HG03520 (cell line): Measurements from ENCODE around the gene OSBPL9.
"Not testable (repeated sequence)": the region's sequence is repeated elsewhere in the genome, so short reads cannot be mapped to it uniquely, and the experiment has no call there.

Source experiments
- ATAC-seq: cut with Tn5 transposase; IDR thresholded peaks from one replicate; pipeline ENCODE4 v1.9.1; 2021; ENCODE audit warnings: mild to moderate bottlenecking, moderate library complexity; ENCODE audit not compliant: unreplicated experiment

OSBPL9 gene

DNA sequence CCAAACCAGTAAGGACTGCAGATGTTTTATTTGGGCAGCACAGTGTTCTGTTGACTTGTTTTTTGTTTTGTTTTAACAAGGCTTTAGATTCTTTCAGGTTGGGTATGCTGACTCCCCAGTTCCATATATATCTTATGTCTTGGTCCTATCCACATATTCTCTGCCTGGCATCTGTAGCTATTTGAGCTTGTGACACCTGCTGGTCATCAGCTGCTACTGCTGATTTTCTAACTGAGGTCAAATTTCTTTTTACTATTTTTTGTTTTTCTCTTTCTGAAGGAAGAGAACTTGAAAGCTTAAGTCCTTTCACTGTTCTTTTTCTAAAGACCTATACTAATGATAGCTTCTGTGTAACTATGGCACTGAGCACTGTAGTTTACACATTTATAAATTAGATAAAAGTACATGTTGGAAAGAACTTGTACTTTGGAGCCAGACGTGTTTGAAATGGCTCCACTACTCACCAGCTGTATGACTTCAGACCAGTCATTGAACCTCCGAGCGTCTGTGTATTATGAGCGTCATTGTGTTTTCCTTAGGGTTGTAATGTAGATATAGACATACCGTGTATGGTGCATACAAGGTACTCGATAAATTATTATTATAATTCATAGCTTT, 152.2 kb downstream of the OSBPL9 start:
- no peak for ATAC-seq

DNA sequence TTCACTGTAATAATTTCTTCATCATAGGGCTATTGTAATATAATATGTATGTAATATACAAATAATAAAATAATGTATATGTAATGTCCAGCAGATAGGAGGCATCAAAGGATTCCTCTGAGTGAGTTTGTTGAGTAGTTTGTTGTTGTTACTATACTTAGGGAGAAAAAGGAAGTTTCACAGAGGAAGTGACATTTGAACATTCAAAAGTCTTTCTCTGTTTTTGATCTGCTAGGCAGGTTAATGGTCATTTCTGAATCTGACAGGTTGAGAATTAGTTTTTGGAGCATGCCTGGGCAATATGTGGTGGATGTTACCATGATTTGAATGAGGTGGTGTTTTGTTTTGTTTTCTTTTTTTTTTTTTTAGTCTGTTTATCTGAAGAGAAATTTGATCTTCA, 159.5 kb downstream of the OSBPL9 start:
- no peak for ATAC-seq

DNA sequence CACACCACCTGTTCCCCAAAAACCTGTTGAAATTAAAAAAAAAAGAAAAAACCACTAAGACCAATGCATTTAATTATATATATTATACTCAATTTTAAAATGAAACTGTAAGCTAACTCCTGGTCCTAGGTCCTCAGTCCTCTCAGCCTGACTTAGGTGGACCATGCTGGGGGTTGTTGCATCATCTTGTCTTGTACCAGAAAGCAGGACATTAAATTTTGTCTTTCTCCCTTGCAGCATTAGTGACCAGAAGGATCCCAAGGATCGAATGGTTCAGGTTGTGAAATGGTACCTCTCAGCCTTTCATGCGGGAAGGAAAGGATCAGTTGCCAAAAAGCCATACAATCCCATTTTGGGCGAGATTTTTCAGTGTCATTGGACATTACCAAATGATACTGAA, 164.0 kb downstream of the OSBPL9 start:
- no peak for ATAC-seq

DNA sequence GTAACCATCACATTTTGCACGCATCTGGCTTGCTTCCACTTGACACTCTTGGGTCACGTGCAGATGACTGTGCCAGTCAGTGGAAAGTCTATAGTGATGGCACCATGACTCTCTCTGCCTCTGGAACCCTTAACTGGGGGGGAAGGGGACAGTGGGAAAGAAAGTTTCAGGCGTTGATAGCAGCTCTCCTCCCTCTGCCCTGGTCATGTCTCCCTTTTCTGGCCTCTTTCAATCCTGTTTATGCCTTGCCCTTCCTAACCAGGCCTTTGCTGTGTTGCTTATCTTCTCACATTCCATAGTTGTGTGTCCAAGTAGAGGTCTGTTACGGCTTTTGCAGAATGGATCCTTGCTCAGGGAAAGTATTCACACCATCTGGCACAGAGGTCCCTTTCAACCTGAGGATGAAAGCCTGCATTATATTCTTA, 168.1 kb downstream of the OSBPL9 start:
- no peak for ATAC-seq

DNA sequence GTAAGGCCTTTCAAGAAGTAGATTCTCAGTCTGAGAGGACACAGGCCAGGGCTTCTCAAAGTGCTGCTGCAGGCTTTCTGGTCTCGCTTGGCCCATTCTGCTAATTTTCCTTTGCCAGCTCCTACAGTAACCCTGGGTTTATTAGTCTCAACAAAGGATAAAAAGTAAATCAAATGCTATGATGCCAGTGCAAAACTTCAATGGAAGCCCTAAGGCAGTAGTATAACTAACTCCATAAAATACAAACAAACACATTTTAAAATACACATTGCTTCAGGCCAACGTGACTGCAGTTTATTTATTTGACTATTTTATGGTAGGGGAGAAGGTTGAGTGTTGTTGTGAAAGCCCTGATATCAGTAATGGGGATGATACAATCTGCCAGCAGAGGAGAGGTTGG, 172.0 kb downstream of the OSBPL9 start:
- ATAC-seq = no peak

DNA sequence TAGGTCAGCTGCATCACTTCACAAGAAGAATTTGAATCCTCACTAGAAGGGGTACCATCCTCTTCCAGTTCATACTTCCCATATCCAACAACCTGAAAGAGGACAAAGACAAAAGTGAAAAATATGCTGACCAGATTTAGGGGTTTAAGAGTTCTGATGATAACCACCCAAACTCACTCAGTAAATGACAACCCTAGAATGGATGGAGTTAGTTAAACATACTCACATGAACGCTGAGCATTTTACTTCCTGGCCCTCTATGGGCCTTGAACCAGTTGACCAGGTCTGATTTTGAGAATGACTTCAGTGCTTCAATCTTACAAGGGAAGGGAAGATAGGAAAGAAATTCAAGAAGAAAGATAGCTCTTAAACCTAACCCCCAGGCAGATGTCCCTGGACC, 172.4 kb downstream of the OSBPL9 start:
- no peak for ATAC-seq

DNA sequence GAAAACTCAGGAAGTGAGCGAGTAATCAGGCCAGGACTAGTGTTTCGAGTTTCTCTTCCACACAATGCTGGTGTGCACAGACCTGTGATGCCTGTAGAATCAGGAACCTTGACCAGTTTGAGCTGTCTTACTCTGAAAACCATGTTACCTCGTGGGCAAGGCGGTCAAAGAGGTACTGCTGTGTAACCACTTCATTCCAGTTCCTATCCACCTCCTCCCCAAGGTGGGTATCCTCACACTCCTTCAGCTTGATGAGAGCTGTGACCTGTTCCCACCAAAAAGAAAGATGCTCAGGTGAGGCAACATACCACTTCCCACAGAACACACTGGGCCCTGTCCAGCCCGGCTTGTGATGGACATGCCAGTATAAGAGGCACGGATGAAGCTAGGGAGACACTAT, 173.5 kb downstream of the OSBPL9 start:
- ATAC-seq = no peak

DNA sequence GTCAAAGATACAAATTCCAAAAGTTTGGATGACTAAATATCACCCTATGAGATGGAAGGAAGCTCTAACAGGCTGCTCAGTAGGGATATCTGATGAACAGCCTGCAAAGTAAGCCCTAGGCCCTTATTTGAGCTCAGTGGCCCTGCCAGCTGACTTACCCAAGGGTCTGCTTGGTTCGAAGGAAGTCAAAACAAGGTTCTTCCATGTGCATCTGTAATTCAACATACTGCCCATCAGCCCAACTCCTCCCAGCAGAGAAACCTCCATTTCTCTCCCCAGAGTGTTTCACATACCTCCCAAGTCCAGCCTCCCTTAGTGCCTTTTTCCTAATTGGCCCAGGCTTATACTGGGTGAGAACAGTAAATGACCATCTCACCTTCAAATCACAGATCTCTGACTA, 175.0 kb downstream of the OSBPL9 start:
- ATAC-seq = no peak

DNA sequence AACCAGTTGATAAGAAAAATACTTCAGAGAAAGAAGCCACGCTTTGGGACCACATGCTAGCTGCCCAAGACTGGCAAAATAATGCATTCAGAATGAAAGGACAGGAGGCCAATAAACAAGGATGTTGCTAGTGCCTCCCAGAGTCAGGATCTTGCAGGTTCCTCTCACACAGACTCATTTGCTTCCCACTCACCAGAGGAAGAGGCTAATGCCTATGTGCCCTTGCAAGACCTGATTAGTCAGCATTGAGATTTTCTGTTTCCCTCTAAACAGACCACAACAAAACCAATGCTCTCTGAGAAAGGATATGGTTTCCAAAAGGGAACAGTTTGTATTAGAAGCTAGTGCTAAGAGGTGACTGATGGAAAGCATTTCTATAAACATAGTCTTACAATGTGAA, 176.0 kb downstream of the OSBPL9 start:
- no peak for ATAC-seq

DNA sequence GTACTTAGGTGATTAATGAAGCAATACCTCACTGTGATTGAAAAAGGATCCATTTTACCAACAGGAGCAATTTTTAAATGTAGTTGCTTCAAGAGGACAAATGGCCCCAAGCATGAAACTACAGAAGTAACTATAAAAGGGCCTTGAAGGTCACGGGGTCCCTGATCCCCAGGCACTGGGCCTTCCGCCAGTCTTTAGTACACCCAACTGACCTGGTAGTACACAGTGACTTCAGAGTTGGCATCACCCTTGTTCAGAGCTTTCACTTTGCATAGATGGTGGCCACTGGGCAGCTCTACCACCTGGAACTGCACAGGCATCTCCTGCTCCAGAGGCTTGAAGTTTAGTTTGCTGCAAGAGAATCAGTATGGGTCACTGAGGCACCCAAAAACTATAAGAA, 177.4 kb downstream of the OSBPL9 start:
- no peak for ATAC-seq

DNA sequence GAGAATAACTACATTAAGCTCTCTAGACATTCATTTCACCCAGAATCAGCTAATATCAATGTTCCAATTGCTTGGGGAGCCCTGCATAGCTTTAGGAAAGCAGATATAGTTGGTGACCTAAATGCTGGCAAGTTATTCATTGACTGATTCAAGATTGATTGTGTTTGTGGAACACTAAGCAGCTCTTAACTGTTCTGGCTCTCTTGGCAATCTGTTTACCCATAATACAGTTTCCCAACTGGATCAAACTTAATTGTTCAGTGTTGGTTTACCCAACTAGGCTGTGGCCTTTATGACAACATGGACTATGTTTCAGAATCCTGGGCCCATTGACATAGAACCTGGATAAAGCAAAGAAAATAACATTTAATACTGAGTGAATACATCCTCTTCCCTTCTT, 178.0 kb downstream of the OSBPL9 start:
- no peak for ATAC-seq

DNA sequence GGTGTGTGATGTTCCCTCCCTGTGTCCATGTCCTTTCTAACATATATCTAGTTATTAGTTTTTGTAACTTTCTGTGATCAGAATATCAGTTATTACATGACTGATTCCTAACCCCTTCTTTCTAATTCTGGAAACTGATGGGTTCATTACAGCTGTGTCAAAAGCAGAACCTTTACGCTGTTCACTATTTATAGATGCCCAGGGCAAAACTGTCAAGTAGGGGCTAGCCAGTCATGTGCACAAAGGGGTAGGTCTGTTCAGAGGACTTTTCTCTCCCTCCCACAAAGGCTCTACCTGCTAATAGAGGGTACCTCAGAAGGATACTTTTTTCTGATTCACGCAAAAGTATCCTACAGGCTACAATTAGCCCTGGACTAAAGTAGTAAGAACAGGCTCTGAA, 182.5 kb downstream of the OSBPL9 start:
- no peak for ATAC-seq

DNA sequence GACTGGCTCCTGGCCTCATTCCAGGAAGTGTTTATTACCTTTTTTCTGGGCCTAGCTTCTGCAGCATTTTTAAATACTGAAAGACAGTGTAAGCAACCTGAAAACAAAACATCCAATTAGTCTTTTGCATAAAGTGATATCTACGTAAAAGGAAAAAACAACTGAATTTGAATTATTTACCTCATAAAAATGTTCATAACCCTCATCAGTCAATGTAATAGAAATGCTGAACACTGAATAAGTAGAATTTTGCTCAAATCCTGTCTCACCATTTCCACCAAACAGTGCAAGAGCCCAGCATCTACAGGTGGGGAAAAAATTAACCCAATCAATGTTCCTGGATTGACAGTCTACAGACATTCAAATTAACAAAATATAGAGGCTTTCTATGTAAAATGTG, 197.6 kb downstream of the OSBPL9 start:
- ATAC-seq = no peak

DNA sequence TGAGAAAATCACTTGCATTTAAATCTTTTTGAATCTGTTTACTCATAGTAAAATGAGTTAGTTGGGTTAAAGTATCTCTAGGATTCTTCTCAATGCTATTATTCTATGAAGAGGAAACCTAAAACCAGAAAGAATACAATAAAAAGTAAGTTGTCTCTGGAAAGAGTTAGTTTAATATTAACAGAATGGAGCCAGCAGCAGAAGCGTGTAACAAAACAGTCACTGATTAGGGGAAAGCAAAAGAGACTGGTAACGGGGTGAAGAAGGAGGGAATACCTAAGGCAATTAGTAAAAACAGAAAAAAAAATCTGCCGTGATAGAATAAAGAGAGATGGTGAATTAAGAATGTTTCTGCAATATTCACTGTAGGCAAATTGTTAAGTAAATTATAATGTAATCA, 201.6 kb downstream of the OSBPL9 start:
- no peak for ATAC-seq

DNA sequence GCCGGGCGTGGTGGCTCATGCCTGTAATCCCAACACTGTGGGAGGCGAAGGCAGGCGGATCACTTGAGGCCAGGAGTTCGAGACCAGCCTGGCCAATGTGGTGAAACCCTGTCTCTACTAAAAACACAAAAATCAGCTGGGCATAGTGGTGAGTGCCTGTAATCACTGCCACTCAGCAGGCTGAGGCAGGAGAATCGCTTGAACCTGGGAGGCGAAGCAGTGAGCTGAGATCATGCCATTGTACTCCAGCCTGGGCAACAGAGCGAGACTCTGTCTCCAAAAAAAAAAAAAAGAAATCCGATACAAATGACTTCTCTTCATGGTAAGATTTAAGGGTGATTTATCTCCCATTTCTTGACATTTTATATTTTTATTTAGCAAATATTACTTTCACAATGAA, 202.1 kb downstream of the OSBPL9 start:
- not testable (repeated sequence) for ATAC-seq

DNA sequence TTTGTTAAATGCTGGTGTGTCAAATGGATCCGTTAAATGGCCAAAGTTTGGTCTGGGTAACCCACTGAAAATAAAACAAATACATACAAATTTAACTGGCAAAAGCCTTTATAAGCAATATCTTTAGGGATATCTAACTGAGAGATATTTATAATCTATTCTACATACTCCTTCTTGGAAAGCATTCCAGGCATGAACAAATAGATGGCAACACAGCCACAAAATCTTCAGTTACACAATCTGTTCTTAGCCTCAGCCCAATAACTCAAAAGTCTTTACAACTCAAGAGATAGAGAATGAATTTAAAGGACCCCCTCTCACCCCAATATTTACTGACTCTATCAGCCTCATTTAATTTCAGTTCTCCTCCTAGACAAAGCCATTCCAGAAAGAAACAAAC, 202.9 kb downstream of the OSBPL9 start:
- no peak for ATAC-seq

DNA sequence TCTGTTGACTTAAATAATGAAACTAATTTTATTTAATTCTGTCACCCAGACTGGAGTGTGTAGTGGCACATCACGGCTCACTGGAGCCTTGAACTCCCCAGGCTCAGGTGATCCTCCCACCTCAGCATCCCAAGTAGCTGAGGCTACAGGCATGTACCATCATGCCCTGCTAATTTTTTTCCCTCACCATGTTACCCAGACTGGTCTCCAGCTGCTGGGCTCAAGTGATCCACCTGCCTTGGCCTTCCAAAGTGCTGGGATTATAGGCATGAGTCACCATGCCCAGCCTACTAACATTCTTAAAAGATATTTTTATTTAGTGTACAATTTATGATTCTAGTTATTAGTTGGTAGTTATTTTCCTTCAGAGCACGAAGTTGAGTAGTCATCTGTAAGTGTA, 212.2 kb downstream of the OSBPL9 start:
- no peak for ATAC-seq

DNA sequence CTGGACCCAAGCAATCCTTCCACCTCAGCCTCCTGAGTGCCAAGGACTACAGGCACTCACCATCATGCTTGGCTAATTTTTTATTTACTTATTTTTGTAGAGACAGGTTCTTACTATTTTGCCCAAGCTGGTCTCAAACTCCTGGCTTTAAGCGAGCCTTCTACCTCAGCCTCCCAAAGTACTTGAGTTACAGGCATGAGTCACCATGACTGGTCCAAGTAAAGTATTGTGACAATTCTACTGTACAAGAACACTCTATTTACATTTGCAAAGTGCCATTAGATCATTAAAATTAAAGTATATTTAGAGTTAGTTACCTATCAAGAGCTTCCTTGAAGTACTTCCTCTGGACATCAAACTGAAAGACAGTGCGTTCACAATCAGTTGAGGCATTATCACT, 216.8 kb downstream of the OSBPL9 start:
- ATAC-seq = no peak

DNA sequence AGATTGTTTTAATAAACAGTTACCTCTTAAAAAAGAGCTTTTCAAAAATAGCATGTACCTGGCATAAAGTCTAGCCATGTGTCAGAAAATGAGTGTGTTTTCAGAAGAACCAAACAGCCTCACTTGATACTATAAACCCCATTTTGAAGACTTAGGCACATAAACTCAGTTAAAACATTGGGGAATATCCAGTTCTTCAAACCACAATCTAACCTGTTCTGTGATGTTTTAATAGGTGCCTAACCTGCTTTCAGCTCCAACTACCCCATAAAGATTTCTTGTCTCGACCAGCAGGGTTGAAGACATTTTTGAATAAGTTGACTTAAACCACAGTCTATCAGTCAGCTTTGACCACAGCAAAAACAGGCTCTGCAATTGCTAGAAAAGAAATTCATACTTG, 220.4 kb downstream of the OSBPL9 start:
- ATAC-seq = no peak
